OCI-M1 (cell line): ENCODE measurements around the gene SURF6.
"Not testable (repeated sequence)": the region's sequence is repeated elsewhere in the genome, so short reads cannot be mapped to it uniquely, and the experiment has no call there.

Source experiments
- DNase-seq: peaks from one replicate; lab custom pipeline; 2025; lab: John Stamatoyannopoulos, UW

SURF6 gene

GRCh38 chr9:133335924-133336811 lies at the start of gene SURF6:
SURF6 (minus strand) TSS chr9:133336188; CDS start chr9:133336132, 56 bp downstream.
- peak; percentile 95 for DNase-seq

- DNase-seq = no peak
Observed at GRCh38 chr9:133385452-133385851, 49.5 kb upstream of the SURF6 start.

GRCh38 chr9:133384736-133385321 lies 48.8 kb upstream of the SURF6 start:
- DNase-seq = no peak

- DNase-seq = no peak
Observed at GRCh38 chr9:133383438-133383837, 47.5 kb upstream of the SURF6 start.

- no peak for DNase-seq
Observed at GRCh38 chr9:133382507-133383141, 46.6 kb upstream of the SURF6 start.

- no peak for DNase-seq
Observed at GRCh38 chr9:133380734-133381133, 44.7 kb upstream of the SURF6 start.

GRCh38 chr9:133379153-133380086 lies 43.4 kb upstream of the SURF6 start:
- no peak for DNase-seq

GRCh38 chr9:133378408-133378962 lies 42.5 kb upstream of the SURF6 start:
- no peak for DNase-seq

- peak; percentile 13 for DNase-seq
Observed at GRCh38 chr9:133377721-133378216, 41.8 kb upstream of the SURF6 start.

GRCh38 chr9:133377280-133377679 lies 41.3 kb upstream of the SURF6 start:
- not testable (repeated sequence) for DNase-seq

GRCh38 chr9:133375724-133376654 lies 40.0 kb upstream of the SURF6 start, which contains the start of the genes STKLD1 and SURF4:
STKLD1 (plus strand) TSS chr9:133376366; CDS start chr9:133376474, 108 bp downstream.
SURF4 (minus strand) TSS chr9:133376060; CDS start chr9:133375969, 91 bp downstream.
- peak; percentile 97 for DNase-seq

GRCh38 chr9:133375116-133375723 lies 39.2 kb upstream of the SURF6 start:
- DNase-seq = peak; percentile 72

- peak; percentile 66 for DNase-seq
Observed at GRCh38 chr9:133374612-133375115, 38.7 kb upstream of the SURF6 start.

- no peak for DNase-seq
Observed at GRCh38 chr9:133372144-133372543, 36.2 kb upstream of the SURF6 start.

GRCh38 chr9:133371261-133371711 lies 35.3 kb upstream of the SURF6 start:
- no peak for DNase-seq

GRCh38 chr9:133370685-133371084 lies 34.7 kb upstream of the SURF6 start:
- DNase-seq = no peak

- no peak for DNase-seq
Observed at GRCh38 chr9:133369933-133370332, 33.9 kb upstream of the SURF6 start.

GRCh38 chr9:133369422-133369821 lies 33.4 kb upstream of the SURF6 start:
- no peak for DNase-seq

GRCh38 chr9:133368249-133368881 lies 32.4 kb upstream of the SURF6 start:
- DNase-seq = no peak
